CD4-positive, alpha-beta T cell (primary cell): ENCODE results near the gene ZNF12. TPM values are rescaled to one million over a fixed set of nuclear protein-coding genes. Genes with fewer than 3 reads are reported as not detected.

Source experiments
- ATAC-seq: fragments of 200-7000 bp; cut with Tn5 transposase; one replicate; pipeline ENCODE4 v1.10.0; 2022; ENCODE audit warnings: mild to moderate bottlenecking; ENCODE audit not compliant: poor library complexity
- CTCF ChIA-PET: fragments of 350-600 bp; sonication (Branson Sonifier 250); formaldehyde crosslinking; loops from one replicate; lab custom pipeline; 2021; ENCODE audit warnings: antibody characterized with exemption, inconsistent platforms; lab: Charles Lee
- POLR2A ChIA-PET: fragments of 350-600 bp; sonication (Branson Sonifier 250); formaldehyde crosslinking; loops from one replicate; lab custom pipeline; 2021; ENCODE audit warnings: antibody characterized with exemption, inconsistent platforms; lab: Charles Lee
- DNase-seq, 14 experiments: peaks; one replicate each; pipeline ENCODE4 v3.0.0-alpha.2; 2013 to 2020; ENCODE audit warnings: mixed read lengths in 2 of 14
- H3K27ac ChIP-seq, 2 donors: one replicate each; pipeline versions ENCODE4 v1.5.1 to v1.7.0; 2013; ENCODE audit warnings: low read length in 2 of 2, low read depth in 1 of 2, mild to moderate bottlenecking in 1 of 2
- H3K27me3 ChIP-seq, 2 experiments: 1 replicate in 1 of 2; 2 replicates in 1 of 2; pipeline versions ENCODE4 v1.6.1 to v1.7.0; 2013; ENCODE audit warnings: low read length in 2 of 2, control low read depth in 1 of 2, mild to moderate bottlenecking in 1 of 2, moderate library complexity in 1 of 2; ENCODE audit not compliant: insufficient read depth in 2 of 2, control insufficient read depth in 1 of 2
- H3K36me3 ChIP-seq: one replicate; pipeline ENCODE4 v1.6.1; 2013; ENCODE audit warnings: low read length, control low read depth; ENCODE audit not compliant: insufficient read depth
- H3K4me1 ChIP-seq: one replicate; pipeline ENCODE4 v1.6.1; 2013; ENCODE audit warnings: low read length, control low read depth; ENCODE audit not compliant: insufficient read depth
- H3K4me3 ChIP-seq: one replicate; pipeline ENCODE4 v1.5.1; 2013; ENCODE audit warnings: mild to moderate bottlenecking, low read length, moderate library complexity
- H3K9me3 ChIP-seq, 2 experiments: 1 replicate in 1 of 2; 2 replicates in 1 of 2; pipeline versions ENCODE4 v1.6.1 to v1.7.0; 2013; ENCODE audit warnings: low read length in 2 of 2, mild to moderate bottlenecking in 2 of 2, control low read depth in 1 of 2, moderate library complexity in 1 of 2; ENCODE audit not compliant: control insufficient read depth in 1 of 2, insufficient read depth in 1 of 2
- H3K27ac Mint-ChIP-seq: one replicate; pipeline ENCODE4 v1.8.0; 2020; ENCODE audit warnings: mixed read lengths
- H3K27me3 Mint-ChIP-seq: one replicate; pipeline ENCODE4 v1.8.0; 2021; ENCODE audit warnings: mixed read lengths
- H3K36me3 Mint-ChIP-seq: one replicate; pipeline ENCODE4 v1.8.0; 2021; ENCODE audit warnings: low read depth, mixed read lengths
- H3K4me1 Mint-ChIP-seq: one replicate; pipeline ENCODE4 v1.8.0; 2021; ENCODE audit warnings: low read depth, mixed read lengths
- H3K4me3 Mint-ChIP-seq: one replicate; pipeline ENCODE4 v1.8.0; 2020; ENCODE audit warnings: mild to moderate bottlenecking, mixed read lengths
- H3K9me3 Mint-ChIP-seq: one replicate; pipeline ENCODE4 v1.8.0; 2020; ENCODE audit warnings: mixed read lengths
- CTCF ChIP-seq: fragments of 200-600 bp; IDR thresholded peaks from one replicate; pipeline ENCODE4 v1.8.0; 2022; ENCODE audit warnings: antibody characterized with exemption, mild to moderate bottlenecking
- intact Hi-C, 2 experiments: fragments of 100-400 bp; cut with DNase I in 1 of 2; cut with micrococcal nuclease in 1 of 2; formaldehyde crosslinking; loops; one replicate each; pipeline versions ENCODE4 v1.15.1 to v1.9.0; 2023 to 2025; cut with DNase I, micrococcal nuclease
- total RNA-seq, 174 experiments: library from RNA in 2 of 174; stranded (reverse) in 2 of 174; gene quantifications; one replicate each; pipeline ENCODE4 v1.2.3 and lab custom pipeline; 2021 to 2026

Gene ZNF12
- total RNA-seq, 2 experiments from 2014 or later = 22.1 to 22.5 TPM

DNA sequence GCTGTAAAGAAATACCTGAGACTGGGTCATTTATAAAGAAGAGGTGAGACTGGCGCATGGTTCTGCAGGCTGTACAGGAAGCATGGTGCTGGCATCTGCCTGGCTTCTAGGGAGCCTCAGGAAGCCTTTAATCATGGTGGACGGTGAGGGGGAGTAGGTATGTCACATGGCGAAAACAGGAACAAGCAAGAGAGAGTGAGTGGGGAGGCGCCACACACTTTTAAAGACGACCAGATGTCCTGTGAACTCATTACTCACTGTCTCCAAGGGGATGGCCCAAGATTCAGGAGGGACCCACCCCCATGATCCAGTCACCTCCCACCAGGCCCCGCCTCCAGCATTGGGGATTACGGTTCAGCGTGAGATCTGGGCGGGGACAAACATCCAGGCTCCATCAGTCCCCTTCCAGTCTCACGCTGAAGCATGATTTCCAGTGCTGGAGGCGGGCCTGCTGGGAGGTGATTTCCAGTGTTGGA is 66.5 kb downstream of the ZNF12 start:
- DNase-seq (peak in 2 of 14 experiments; percentile 34 to 55), ATAC-seq (no peak)
- H3K4me3 ChIP-seq = no peak overlapping the region
- Mint-ChIP-seq H3K9me3 (no peaks in the 10 kb centered on the region), H3K27ac (peak overlapping the region; percentile 87), H3K36me3 (peaks cover 62% of the 10 kb centered on the region), H3K4me1 (peaks cover 34% of the 10 kb centered on the region), H3K4me3 (peak overlapping the region; percentile 51), H3K27me3 (no peaks in the 10 kb centered on the region)
- H3K4me1 ChIP-seq = peaks cover 35% of the 10 kb centered on the region
- ChIA-PET CTCF (no interaction called here), POLR2A (no interaction called here)
- no peaks in the 10 kb centered on the region for H3K27me3 ChIP-seq
- H3K27ac ChIP-seq = no peak overlapping the region
- H3K36me3 ChIP-seq = peaks cover 40% of the 10 kb centered on the region
- no peak for TF ChIP-seq CTCF
- intact Hi-C loops = no loop called here
- peaks cover 0 to 3% of the 10 kb centered on the region in 2 experiments for H3K9me3 ChIP-seq

DNA sequence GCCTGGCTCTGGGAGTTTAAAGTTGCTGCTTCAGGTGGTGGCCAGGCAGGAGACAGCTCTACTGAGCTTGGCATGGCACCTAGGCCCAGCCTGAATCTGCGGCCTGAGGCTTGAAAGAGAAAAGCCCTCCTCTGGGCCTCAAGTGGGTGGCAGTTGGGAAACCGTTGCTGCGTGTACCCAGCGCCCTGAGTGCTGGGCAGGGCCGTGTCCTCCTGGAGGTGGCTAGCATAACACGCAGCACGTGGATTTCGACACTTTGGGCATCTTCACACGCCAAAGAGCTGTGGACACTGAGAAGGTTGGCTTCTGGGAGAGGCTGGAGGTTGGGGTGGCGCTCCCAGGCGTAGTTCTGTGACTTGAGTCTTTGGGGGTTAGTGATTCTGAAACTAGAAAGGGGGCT is 67.1 kb downstream of the ZNF12 start:
- Histone ChIP-seq H3K27me3 (no peaks in the 10 kb centered on the region), H3K4me1 (peaks cover 35% of the 10 kb centered on the region), H3K36me3 (peaks cover 35% of the 10 kb centered on the region), H3K4me3 (no peak overlapping the region), H3K9me3 (peaks cover 0 to 1% of the 10 kb centered on the region in 2 experiments), H3K27ac (no peak overlapping the region)
- no peak for ATAC-seq
- H3K4me1 Mint-ChIP-seq = peaks cover 34% of the 10 kb centered on the region
- H3K9me3 Mint-ChIP-seq = no peaks in the 10 kb centered on the region
- intact Hi-C loops = loop anchor here in 1 of 2 experiments (5.0 kb wide), 1 partner anchor 47 kb away; the partner anchor contains the start of gene INTS15
- peaks cover 58% of the 10 kb centered on the region for H3K36me3 Mint-ChIP-seq
- no peaks in the 10 kb centered on the region for H3K27me3 Mint-ChIP-seq
- ChIA-PET POLR2A (interaction anchor here (0.6 kb wide), 1 partner anchor 155 kb away, joined by 4 read pairs; no protein-coding TSS in a partner anchor), CTCF (no interaction called here)
- H3K4me3 Mint-ChIP-seq = peak overlapping the region; percentile 89
- TF ChIP-seq CTCF = no peak
- DNase-seq = peak in 1 of 14 experiments; percentile 9
- H3K27ac Mint-ChIP-seq = peak overlapping the region; percentile 87

DNA sequence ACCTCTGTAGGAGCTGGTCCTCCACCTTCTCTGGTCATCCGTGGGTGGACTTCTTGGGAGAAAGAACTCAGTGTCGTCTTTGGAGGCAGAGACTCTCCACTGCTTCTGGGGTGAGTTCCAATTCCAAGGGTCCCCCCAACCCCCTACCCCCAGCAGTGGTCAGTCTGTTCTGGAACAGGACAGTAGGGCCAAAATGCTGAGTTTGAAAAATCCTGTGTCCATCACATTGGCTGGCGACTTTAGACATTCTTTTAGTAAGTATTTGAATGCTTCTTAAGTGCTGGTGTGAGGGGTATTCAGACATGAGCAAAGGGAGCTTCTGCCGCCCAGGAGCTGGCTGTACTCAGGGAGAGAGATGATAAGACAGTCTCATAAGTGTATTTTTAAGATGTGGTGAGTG is 67.7 kb downstream of the ZNF12 start:
- no peak for ATAC-seq
- no peak overlapping the region for H3K4me3 ChIP-seq
- intact Hi-C loops = loop anchor here in 1 of 2 experiments (5.0 kb wide), 1 partner anchor 47 kb away; the partner anchor contains the start of gene INTS15
- no peak for TF ChIP-seq CTCF
- H3K36me3 ChIP-seq = peaks cover 29% of the 10 kb centered on the region
- POLR2A ChIA-PET = no interaction called here
- CTCF ChIA-PET = no interaction called here
- H3K27me3 ChIP-seq = no peaks in the 10 kb centered on the region
- peak overlapping the region; percentile 87 for H3K27ac Mint-ChIP-seq
- H3K9me3 ChIP-seq = no peaks in the 10 kb centered on the region
- H3K9me3 Mint-ChIP-seq = no peaks in the 10 kb centered on the region
- peaks cover 52% of the 10 kb centered on the region for H3K36me3 Mint-ChIP-seq
- H3K27ac ChIP-seq = no peak overlapping the region
- no peak for DNase-seq
- H3K27me3 Mint-ChIP-seq = no peaks in the 10 kb centered on the region
- peaks cover 35% of the 10 kb centered on the region for H3K4me1 ChIP-seq
- H3K4me1 Mint-ChIP-seq = peaks cover 34% of the 10 kb centered on the region
- H3K4me3 Mint-ChIP-seq = peak overlapping the region; percentile 89

Other genes with a start within 250 kb of the ZNF12 start
- gene KDELR2, start 222.8 kb downstream of the ZNF12 start, total RNA-seq = 10 to 100 TPM; 29.6 to 29.7 TPM
- under 1 TPM; 0.36 to 0.39 TPM for gene GRID2IP, start 155.5 kb downstream of the ZNF12 start, total RNA-seq
- gene ZDHHC4, start 129.5 kb downstream of the ZNF12 start, total RNA-seq = 10 to 100 TPM; 32.1 to 32.9 TPM
- gene INTS15, start 116.9 kb downstream of the ZNF12 start, total RNA-seq = 10 to 100 TPM; 39.3 to 41.8 TPM
- 1 to 10 TPM; 2.5 to 2.7 TPM for gene ZNF853, start 91.3 kb downstream of the ZNF12 start, total RNA-seq
- gene ZNF316, start 69.6 kb downstream of the ZNF12 start, total RNA-seq = 10 to 100 TPM; 46.2 to 49.7 TPM
- not detected for gene RSPH10B2, start 47.2 kb upstream of the ZNF12 start, total RNA-seq
- 10 to 100 TPM; 73.5 to 84.5 TPM for gene CCZ1B, start 119.3 kb upstream of the ZNF12 start, total RNA-seq